ENCODE measurements around the gene TUFM. TPM values are rescaled to one million over a fixed set of nuclear protein-coding genes. Genes with fewer than 3 reads are reported as not detected.

The TUFM gene
- total RNA-seq, 4 donors from 2014 or later, result 48.3 to 92.9 (median 61.6) TPM

DNA sequence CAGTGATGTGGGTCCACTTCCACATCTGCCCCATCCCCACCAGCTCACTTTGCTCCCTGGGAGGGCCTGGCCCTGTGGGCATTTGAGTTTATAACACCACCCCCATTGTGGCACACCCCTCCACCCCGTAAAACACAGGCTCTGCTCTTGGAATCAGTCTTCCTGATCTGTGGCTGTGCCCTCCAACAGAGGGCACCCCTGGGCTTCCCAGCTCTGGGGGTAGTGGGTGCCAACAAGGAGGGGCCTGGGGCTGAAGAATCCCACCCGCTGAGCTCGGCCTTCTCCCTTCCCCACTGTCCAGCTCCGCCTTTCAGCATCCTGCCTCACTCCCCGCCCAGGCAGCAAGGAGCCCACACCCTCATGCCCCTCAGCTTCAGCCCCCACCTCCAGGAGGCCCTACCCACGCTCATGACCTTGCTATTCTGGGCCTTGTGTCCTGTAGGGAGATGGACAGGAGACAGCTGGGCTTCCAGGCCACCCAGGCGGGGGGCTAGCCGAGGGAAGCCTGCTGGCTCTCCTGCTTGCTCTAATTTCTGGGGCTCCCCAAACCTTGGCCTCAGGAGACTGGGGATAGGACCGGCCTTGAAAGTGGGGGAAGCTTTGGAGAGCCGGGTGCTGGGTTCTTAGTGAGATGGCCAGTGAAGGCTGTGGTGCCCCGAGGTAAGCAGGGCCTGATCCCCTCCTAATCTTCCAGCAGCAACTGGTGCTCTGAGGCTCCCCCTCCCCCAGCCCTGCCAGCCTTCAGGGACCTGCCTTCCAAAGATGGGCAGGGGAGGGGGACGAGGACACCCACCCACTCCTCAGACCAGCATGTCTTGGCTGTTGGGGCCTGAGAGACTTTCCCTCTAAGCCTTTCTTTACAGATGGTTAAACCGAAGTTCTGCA is 29.2 kb upstream of the TUFM start:
- intact Hi-C loops (cut with DNase I; ENCODE audit: low total_unique reads), result loop anchor here (10.0 kb wide), 1 partner anchor 49 kb away; the partner anchor contains the start of gene RABEP2
- Histone ChIP-seq H3K27me3 (no peaks in the 10 kb centered on the region), H3K36me3 (no peaks in the 10 kb centered on the region), H3K4me1 (peaks cover 0 to 9% of the 10 kb centered on the region in 2 donors), H3K9me3 (no peaks in the 10 kb centered on the region), H3K4me3 (no peak overlapping the region), H3K27ac (peak overlapping the region in 1 of 2 donors; percentile 33)
- no peak for DNase-seq
- no peak for TF ChIP-seq POLR2A (IDR thresholded peaks at IDR 0.05)
- TF ChIP-seq, protein P1, sequence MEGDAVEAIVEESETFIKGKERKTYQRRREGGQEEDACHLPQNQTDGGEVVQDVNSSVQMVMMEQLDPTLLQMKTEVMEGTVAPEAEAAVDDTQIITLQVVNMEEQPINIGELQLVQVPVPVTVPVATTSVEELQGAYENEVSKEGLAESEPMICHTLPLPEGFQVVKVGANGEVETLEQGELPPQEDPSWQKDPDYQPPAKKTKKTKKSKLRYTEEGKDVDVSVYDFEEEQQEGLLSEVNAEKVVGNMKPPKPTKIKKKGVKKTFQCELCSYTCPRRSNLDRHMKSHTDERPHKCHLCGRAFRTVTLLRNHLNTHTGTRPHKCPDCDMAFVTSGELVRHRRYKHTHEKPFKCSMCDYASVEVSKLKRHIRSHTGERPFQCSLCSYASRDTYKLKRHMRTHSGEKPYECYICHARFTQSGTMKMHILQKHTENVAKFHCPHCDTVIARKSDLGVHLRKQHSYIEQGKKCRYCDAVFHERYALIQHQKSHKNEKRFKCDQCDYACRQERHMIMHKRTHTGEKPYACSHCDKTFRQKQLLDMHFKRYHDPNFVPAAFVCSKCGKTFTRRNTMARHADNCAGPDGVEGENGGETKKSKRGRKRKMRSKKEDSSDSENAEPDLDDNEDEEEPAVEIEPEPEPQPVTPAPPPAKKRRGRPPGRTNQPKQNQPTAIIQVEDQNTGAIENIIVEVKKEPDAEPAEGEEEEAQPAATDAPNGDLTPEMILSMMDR (IDR thresholded peaks at IDR 0.05), result no peak

GRCh38 chr16:28874406-28874805 is 28.3 kb upstream of the TUFM start:
- no peaks in the 10 kb centered on the region for H3K36me3 ChIP-seq
- intact Hi-C loops (cut with DNase I; ENCODE audit: low total_unique reads), result loop anchor here (10.0 kb wide), 1 partner anchor 50 kb away; the partner anchor contains the start of gene RABEP2

GRCh38 chr16:28873543-28874201 is 27.5 kb upstream of the TUFM start:
- H3K36me3 ChIP-seq, result no peaks in the 10 kb centered on the region
- no peak overlapping the region for H3K4me3 ChIP-seq
- no peaks in the 10 kb centered on the region for H3K9me3 ChIP-seq
- intact Hi-C loops (cut with DNase I; ENCODE audit: low total_unique reads), result loop anchor here (10.0 kb wide), 1 partner anchor 51 kb away; the partner anchor contains the start of gene RABEP2
- TF ChIP-seq, protein P1 (IDR thresholded peaks at IDR 0.05), result peak in 1 of 4 experiments; percentile 21
- TF ChIP-seq POLR2A (IDR thresholded peaks at IDR 0.05), result no peak
- no peak for DNase-seq
- H3K27ac ChIP-seq, result no peak overlapping the region
- H3K4me1 ChIP-seq, result no peaks in the 10 kb centered on the region
- H3K27me3 ChIP-seq, result no peaks in the 10 kb centered on the region

More at GRCh38 chr16:28874406-28874805, 28.3 kb upstream of the TUFM start:
- TF ChIP-seq, protein P1 (IDR thresholded peaks at IDR 0.05), result no peak
- TF ChIP-seq POLR2A (IDR thresholded peaks at IDR 0.05), result no peak
- Histone ChIP-seq H3K27me3 (no peaks in the 10 kb centered on the region), H3K27ac (no peak overlapping the region), H3K4me3 (no peak overlapping the region), H3K4me1 (peaks cover 0 to 4% of the 10 kb centered on the region in 2 donors), H3K9me3 (no peaks in the 10 kb centered on the region)
- no peak for DNase-seq

GRCh38 chr16:28872952-28873351 is 26.8 kb upstream of the TUFM start:
- Histone ChIP-seq H3K27ac (no peak overlapping the region), H3K9me3 (no peaks in the 10 kb centered on the region), H3K36me3 (no peaks in the 10 kb centered on the region), H3K4me3 (no peak overlapping the region), H3K4me1 (no peaks in the 10 kb centered on the region), H3K27me3 (no peaks in the 10 kb centered on the region)
- intact Hi-C loops (cut with DNase I; ENCODE audit: low total_unique reads), result loop anchor here (10.0 kb wide), 1 partner anchor 52 kb away; the partner anchor contains the start of gene RABEP2
- TF ChIP-seq, protein P1 (IDR thresholded peaks at IDR 0.05), result no peak
- no peak for TF ChIP-seq POLR2A (IDR thresholded peaks at IDR 0.05)
- no peak for DNase-seq
